SK-N-MC (cell line): ENCODE data around the gene AP3B1.

Experiments used
- DNase-seq: peaks from one replicate; pipeline ENCODE4 v3.0.0-alpha.2; 2011; ENCODE audit warnings: low read depth, low spot score
- H3K27ac ChIP-seq: fragments of 200-600 bp; sonication (generic); 2 replicates; pipeline ENCODE4 v1.5.1; 2016; ENCODE audit warnings: mixed run types
- H3K36me3 ChIP-seq: fragments of 200-600 bp; sonication (generic); 2 replicates; pipeline ENCODE4 v1.6.1; 2017; ENCODE audit warnings: antibody characterized with exemption, low read length, mixed read lengths; ENCODE audit not compliant: insufficient read depth
- H3K4me3 ChIP-seq: fragments of 200-600 bp; sonication (generic); 2 replicates; pipeline ENCODE4 v1.5.1; 2016
- H3K9ac ChIP-seq: fragments of 200-600 bp; sonication (generic); 2 replicates; pipeline ENCODE4 v1.8.0; 2017; ENCODE audit warnings: mixed run types, mixed read lengths; ENCODE audit not compliant: insufficient read length
- H3K9me3 ChIP-seq: fragments of 200-600 bp; sonication (generic); 2 replicates; pipeline ENCODE4 v1.6.1; 2017; ENCODE audit warnings: low read depth, mild to moderate bottlenecking, antibody characterized with exemption, low read length, moderate library complexity, mixed read lengths
- EZH2 ChIP-seq: fragments of 200-600 bp; sonication (generic); IDR thresholded peaks from one replicate; pipeline ENCODE4 v1.6.1; 2017; ENCODE audit warnings: antibody characterized with exemption
- FOXP2 ChIP-seq: optimal IDR thresholded peaks from 2 replicates; pipeline ENCODE3; 2011; ENCODE audit warnings: mild to moderate bottlenecking, moderate library complexity; ENCODE audit not compliant: insufficient read depth; ENCODE audit errors: extremely low read length, control extremely low read depth
- POLR2AphosphoS5 ChIP-seq: IDR thresholded peaks from 2 replicates; pipeline ENCODE4 v1.6.1; 2012; ENCODE audit warnings: mild to moderate bottlenecking, low read depth, low read length, borderline replicate concordance

The AP3B1 gene

DNA sequence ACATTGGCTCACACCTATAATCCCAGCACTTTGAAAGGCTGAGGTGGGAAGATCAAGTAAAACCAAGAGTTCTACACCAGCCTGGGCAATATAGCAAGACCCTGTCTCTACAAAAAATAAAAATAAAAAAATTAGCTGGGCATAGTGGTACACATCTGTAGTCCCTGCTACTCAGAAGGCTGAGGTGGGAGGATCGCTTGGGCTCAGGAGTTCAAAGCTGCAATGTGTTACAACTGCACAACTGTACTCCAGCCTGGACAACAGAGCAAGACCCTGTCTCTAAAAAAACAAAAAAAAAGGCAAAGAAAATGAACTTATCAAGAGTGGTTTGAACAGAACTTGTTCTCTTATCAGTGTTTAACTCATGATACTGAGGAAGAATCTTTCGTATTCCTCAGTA is 29.3 kb downstream of the AP3B1 start:
- DNase-seq = no peak
- TF ChIP-seq FOXP2 (no peak), POLR2AphosphoS5 (no peak), EZH2 (no peak)
- Histone ChIP-seq H3K9me3 (no peaks in the 10 kb centered on the region), H3K36me3 (peaks cover 5% of the 10 kb centered on the region; the same call in 1 of the 2 replicates), H3K4me3 (no peak overlapping the region), H3K9ac (no peak overlapping the region), H3K27ac (no peak overlapping the region)

DNA sequence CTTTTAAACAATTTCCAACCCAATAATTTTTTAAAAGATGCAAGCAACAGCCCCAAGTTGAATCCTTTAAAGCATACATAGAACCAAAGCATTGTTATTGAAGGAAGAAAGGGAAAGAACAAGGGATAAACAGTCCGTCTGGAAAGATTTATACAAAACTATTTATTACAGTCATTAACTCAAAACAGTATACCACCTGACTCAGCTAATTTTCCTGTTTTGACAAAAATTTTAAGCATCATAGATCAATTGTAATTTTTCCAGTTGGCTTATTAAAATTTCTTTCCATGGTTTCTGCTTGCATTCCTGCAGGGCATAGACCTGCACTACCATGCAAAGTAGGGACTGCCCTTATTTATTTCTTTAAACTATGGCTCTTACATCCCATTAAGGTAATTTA is 29.9 kb downstream of the AP3B1 start:
- no peak overlapping the region for H3K27ac ChIP-seq
- no peak overlapping the region for H3K4me3 ChIP-seq
- DNase-seq = no peak
- H3K9ac ChIP-seq = no peak overlapping the region
- H3K9me3 ChIP-seq = no peaks in the 10 kb centered on the region
- H3K36me3 ChIP-seq = peaks cover 5% of the 10 kb centered on the region; the same call in 1 of the 2 replicates
- TF ChIP-seq POLR2AphosphoS5 = no peak
- no peak for TF ChIP-seq EZH2
- no peak for TF ChIP-seq FOXP2

DNA sequence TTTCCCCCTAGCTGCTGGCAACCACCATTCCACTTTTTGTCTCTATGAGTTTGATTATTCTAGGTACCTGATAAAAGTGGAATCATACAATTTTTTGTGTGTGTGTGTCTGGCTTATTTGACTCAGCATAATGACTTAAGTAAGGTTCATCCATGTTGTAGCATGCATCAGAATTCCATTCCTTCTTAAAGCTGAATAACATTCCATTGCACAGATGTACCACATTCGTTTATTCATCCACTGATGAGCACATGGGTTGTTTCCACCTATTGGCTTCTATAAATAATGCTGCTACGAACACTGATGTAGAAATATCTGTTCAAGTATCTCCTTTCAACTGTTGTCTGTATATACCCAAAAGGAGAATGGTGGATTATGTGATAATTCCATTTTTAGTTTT is 33.7 kb downstream of the AP3B1 start:
- no peak overlapping the region for H3K27ac ChIP-seq
- no peak for TF ChIP-seq FOXP2
- no peak for TF ChIP-seq EZH2
- no peak for TF ChIP-seq POLR2AphosphoS5
- H3K36me3 ChIP-seq = peaks cover 4% of the 10 kb centered on the region; the same call in 1 of the 2 replicates
- no peak overlapping the region for H3K9ac ChIP-seq
- DNase-seq = no peak
- no peak overlapping the region for H3K4me3 ChIP-seq
- H3K9me3 ChIP-seq = peaks cover 6% of the 10 kb centered on the region; the same call in 1 of the 2 replicates

DNA sequence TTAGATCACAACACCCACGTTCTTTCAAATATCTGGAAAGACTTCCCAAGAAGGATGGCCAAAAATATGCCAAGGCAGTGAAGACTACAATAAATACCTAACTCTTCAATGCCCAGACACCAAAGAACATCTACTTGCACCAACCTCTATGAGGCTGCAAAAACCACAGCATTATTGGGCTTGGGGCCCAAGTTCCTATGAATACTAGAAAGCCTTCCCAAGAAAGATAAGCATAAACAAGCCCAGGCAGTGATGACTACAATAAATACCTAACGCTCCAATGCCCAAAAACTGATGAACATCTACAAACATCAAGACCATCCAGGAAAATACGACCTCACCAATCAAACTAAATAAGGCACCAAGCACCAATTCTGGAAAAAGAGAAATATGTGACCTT is 41.3 kb downstream of the AP3B1 start:
- H3K9me3 ChIP-seq = peaks cover 8% of the 10 kb centered on the region; the same call in 1 of the 2 replicates
- no peak overlapping the region for H3K9ac ChIP-seq
- H3K36me3 ChIP-seq = peaks cover 8% of the 10 kb centered on the region
- DNase-seq = no peak
- no peak overlapping the region for H3K27ac ChIP-seq
- H3K4me3 ChIP-seq = no peak overlapping the region
- TF ChIP-seq EZH2 = no peak
- no peak for TF ChIP-seq FOXP2
- no peak for TF ChIP-seq POLR2AphosphoS5

DNA sequence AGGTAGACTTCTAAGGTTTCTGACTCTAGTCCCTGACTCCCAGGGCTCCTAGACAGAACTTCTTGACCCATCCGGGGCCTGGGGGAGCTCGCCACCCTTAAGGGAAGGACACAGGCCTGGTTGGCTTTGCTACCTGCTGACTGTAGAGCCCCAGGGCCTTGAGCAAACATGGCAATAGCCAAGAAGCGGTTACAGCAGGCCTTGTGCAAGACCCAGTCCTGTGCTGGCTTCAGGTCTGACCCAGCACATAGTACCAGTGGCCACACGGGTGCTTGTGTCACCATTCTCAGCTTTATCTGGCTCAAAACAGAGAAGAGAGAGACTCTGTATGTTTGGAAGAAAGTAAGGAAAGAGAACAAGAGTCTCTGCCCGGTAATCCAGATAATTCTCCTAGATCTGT is 41.8 kb downstream of the AP3B1 start:
- Histone ChIP-seq H3K4me3 (no peak overlapping the region), H3K9me3 (peaks cover 8% of the 10 kb centered on the region; the same call in 1 of the 2 replicates), H3K36me3 (peaks cover 8% of the 10 kb centered on the region), H3K9ac (no peak overlapping the region), H3K27ac (no peak overlapping the region)
- no peak for TF ChIP-seq POLR2AphosphoS5
- TF ChIP-seq FOXP2 = no peak
- no peak for TF ChIP-seq EZH2
- no peak for DNase-seq

GRCh38 chr5:78251663-78252284 is 42.7 kb downstream of the AP3B1 start:
- Histone ChIP-seq H3K4me3 (no peak overlapping the region), H3K9me3 (peaks cover 2% of the 10 kb centered on the region; the same call in 1 of the 2 replicates), H3K9ac (no peak overlapping the region), H3K27ac (no peak overlapping the region), H3K36me3 (peaks cover 8% of the 10 kb centered on the region)
- TF ChIP-seq FOXP2 (no peak), POLR2AphosphoS5 (no peak), EZH2 (no peak)
- DNase-seq = no peak

DNA sequence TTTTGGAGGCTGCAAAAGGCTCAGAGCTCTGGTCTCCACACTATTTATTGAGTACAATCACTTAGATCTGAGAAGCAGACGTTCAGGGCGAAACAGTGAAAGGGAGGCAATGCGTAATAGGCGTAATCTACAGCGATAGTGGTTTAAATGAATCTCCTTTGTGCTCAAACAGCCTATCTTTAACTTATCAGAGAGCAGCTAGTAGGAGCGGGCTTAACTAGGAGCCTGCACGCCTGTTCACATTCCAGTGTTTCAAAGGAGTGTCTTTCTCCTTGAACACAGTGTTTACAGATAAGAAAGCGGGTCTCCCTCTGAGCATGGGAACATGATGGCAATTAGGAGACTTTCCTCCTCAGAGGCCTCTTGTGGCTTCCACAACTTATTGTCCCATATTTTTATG is 49.4 kb downstream of the AP3B1 start:
- Histone ChIP-seq H3K4me3 (no peak overlapping the region), H3K9ac (no peak overlapping the region), H3K9me3 (no peaks in the 10 kb centered on the region), H3K36me3 (peaks cover 5% of the 10 kb centered on the region; the same call in 1 of the 2 replicates), H3K27ac (no peak overlapping the region)
- TF ChIP-seq FOXP2 (no peak), POLR2AphosphoS5 (no peak), EZH2 (no peak)
- no peak for DNase-seq

DNA sequence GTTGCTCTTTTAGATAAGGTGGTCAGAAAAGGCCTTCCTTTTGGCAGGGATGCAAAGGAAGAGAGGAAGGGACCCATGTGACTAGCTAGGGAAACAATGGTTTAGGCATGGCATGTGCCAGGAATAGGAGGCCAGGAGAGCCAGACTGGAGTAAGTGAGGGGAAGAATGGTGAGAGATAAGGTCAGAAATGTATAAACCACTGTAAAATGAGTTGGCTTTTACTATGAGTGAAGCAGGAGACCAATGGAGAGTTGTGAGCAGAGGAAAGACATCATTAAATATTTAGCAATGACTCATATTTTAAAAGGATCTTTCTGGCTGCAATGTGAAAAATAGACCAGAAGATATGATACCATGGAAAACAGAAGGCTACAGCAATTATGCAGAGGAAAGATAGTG is 50.9 kb downstream of the AP3B1 start:
- peaks cover 9% of the 10 kb centered on the region; the same call in 1 of the 2 replicates for H3K36me3 ChIP-seq
- H3K4me3 ChIP-seq = no peak overlapping the region
- no peak for TF ChIP-seq POLR2AphosphoS5
- no peak for TF ChIP-seq FOXP2
- no peak for TF ChIP-seq EZH2
- no peak overlapping the region for H3K27ac ChIP-seq
- H3K9ac ChIP-seq = no peak overlapping the region
- no peaks in the 10 kb centered on the region for H3K9me3 ChIP-seq
- no peak for DNase-seq
